LNCaP clone FGC (cell line): ENCODE data around the gene MAG.

Source experiments
- DNase-seq: peaks from one replicate; pipeline ENCODE4 v3.0.0-alpha.2; 2011; ENCODE audit warnings: low read depth
- H3K4me3 ChIP-seq: 2 replicates; pipeline ENCODE4 v1.5.1; 2011; ENCODE audit warnings: mild to moderate bottlenecking, low read depth, low read length, control low read depth
- CTCF ChIP-seq: IDR thresholded peaks from 2 replicates; pipeline ENCODE4 v1.5.1; 2012; ENCODE audit warnings: mild to moderate bottlenecking; ENCODE audit not compliant: control insufficient read depth, insufficient read depth; ENCODE audit errors: extremely low read depth

The MAG gene

GRCh38 chr19:35287713-35288112 is 4.2 kb upstream of the MAG start:
- no peak for TF ChIP-seq CTCF
- no peak for DNase-seq
- H3K4me3 ChIP-seq: no peak overlapping the region

- no peak overlapping the region for H3K4me3 ChIP-seq
- TF ChIP-seq CTCF: no peak
- no peak for DNase-seq
These were observed 3.6 kb upstream of the MAG start for GRCh38 chr19:35288331-35288730.

DNA sequence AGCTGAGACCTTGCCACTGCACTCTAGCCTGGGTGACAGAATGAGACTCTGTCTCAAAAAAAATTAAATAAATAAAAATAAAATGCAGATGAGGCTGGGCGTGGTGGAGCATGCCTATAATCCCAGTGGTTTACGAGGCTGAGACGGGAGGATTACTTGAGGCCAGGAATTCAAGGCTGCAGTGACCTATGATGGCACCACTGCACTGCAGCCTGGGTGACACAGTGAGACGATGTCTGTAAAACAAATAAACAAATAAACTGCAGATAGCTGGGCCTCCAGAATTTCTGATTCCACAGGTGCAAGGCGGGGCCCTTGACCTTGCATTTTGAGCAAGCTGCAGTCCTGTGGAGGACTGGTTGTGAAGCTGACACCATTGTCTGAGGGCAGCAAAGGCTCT is 3.1 kb upstream of the MAG start:
- H3K4me3 ChIP-seq: no peak overlapping the region
- no peak for DNase-seq
- TF ChIP-seq CTCF: no peak

DNA sequence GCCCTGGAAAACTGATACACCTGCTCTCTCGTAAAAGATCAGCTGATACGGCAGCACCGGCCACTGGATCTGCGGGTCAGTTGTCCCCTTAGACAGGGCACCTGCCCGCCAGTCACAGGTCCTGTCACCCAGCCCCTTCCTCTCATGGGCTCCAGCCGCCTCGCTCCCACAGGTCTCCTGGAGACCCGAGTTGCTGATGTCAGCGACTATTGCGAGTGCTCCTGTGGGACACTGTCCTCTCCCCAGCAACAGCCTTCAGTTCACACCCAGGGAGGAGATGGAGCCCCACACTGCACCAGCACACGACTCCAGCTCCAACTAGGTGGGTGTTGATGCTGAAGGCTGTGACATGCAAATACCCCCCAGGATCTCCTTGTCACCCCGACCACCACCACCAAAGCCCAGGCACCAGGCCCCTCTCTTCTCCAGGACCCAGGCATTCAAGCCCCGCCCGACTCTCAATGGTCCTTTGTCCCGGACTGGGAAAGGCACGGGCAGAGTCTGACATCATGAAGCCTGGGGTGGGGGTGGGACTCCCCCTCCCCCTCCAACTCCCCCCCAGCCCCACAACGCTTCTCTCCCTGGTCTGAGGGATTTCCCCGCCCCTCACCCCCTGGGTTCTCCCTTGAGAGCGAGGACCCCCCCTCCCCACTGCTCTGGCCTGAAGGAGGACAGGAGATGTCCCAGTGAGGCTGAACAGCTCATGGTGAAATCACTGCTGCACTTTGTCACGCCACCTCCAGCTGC is 1.4 kb upstream of the MAG start:
- no peak for TF ChIP-seq CTCF
- no peak overlapping the region for H3K4me3 ChIP-seq
- DNase-seq: no peak

DNA sequence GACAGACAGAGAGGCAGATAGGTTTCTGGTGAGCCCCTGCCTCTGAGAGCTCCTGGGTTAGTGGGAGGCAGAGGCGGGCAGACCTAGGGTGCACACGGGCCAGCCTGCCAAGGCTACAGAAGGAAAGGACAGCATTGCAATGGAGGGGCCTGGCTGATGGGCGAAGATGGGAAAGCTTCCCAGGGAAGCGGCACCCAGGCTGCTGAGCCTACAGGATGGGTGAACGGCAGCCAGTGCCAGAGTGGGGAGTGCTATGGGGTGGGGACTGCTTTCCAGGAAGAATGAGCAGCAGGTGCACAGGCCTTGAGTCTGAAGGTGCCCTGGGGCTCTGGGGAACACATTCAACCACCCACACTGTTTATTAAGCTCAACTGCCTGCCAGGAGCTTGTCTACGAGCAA is 702 bp upstream of the MAG start:
- no peak overlapping the region for H3K4me3 ChIP-seq
- DNase-seq: no peak
- TF ChIP-seq CTCF: no peak

- no peak for DNase-seq
- no peak for TF ChIP-seq CTCF
- H3K4me3 ChIP-seq: no peak overlapping the region
These were observed 731 bp downstream of the MAG start for GRCh38 chr19:35292421-35293362.
